Measurements from ENCODE around the gene MTMR12. TPM values are rescaled to one million over a fixed set of nuclear protein-coding genes. Genes with fewer than 3 reads are reported as not detected.
"Not testable (repeated sequence)": the region's sequence is repeated elsewhere in the genome, so short reads cannot be mapped to it uniquely, and the experiment has no call there.

Gene MTMR12
- total and polyA plus RNA-seq, 7 experiments from 2014 or later: 12.4 to 28.2 (median 23.8) TPM

DNA sequence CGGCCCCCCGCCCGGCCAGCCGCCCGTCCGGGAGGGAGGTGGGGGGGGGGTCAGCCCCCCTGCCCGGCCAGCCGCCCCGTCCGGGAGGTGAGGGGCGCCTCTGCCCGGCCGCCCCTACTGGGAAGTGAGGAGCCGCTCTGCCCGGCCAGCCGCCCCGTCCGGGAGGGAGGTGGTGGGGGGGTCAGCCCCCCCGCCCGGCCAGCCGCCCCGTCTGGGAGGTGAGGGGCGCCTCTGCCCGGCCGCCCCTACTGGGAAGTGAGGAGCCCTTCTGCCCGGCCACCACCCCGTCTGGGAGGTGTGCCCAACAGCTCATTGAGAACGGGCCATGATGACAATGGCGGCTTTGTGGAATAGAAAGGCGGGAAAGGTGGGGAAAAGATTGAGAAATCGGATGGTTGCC, 103.9 kb downstream of the MTMR12 start:
- H3K27ac Mint-ChIP-seq; ATAC-seq; H3K9me3 ChIP-seq (ENCODE audit: control insufficient read depth in 2 of 3, low read length in 3 of 3); H3K27me3 ChIP-seq (ENCODE audit: control insufficient read depth in 2 of 2, insufficient read depth in 2 of 2, low read length in 2 of 2); H3K36me3 ChIP-seq (ENCODE audit: control insufficient read depth in 2 of 3, insufficient read depth in 3 of 3, low read length in 3 of 3); DNase-seq; H3K36me3 Mint-ChIP-seq; H3K27ac ChIP-seq (ENCODE audit: low read depth, low read length); H3K4me3 ChIP-seq (ENCODE audit: low read length); H3K4me1 ChIP-seq (ENCODE audit: control insufficient read depth in 2 of 2, insufficient read depth in 2 of 2, low read length in 2 of 2); H3K9me3 Mint-ChIP-seq; H3K4me3 Mint-ChIP-seq; POLR2A ChIA-PET; H3K27me3 Mint-ChIP-seq; intact Hi-C loops (cut with micrococcal nuclease); CTCF ChIA-PET: not testable (repeated sequence)
- peaks cover 6 to 25% (median 8%) of the 10 kb centered on the region in 7 donors for H3K4me1 Mint-ChIP-seq

DNA sequence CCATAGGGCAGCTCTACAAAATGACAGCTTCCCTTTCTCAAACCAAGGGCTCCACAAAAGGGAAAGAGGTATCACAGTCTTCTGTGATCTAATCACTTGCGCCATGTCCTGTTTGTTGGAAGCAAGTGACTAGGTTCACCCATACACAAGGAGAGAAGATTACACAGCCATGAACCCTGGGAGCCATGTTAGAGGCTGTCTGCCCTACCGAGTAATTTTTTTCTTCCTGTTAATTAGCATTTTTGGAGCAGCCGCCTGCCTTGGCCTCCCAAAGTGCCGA, 105.4 kb downstream of the MTMR12 start:
- no peak overlapping the region for H3K4me3 Mint-ChIP-seq
- no peak overlapping the region for H3K27ac Mint-ChIP-seq
- H3K4me1 Mint-ChIP-seq: peaks cover 6 to 22% (median 8%) of the 10 kb centered on the region in 7 donors
- H3K36me3 Mint-ChIP-seq: peaks cover 0 to 2% (median 0%) of the 10 kb centered on the region in 5 donors
- ATAC-seq: peak; percentile 82
- Histone ChIP-seq H3K4me1 (ENCODE audit: control insufficient read depth in 2 of 2, insufficient read depth in 2 of 2, low read length in 2 of 2) (peaks cover 0 to 4% of the 10 kb centered on the region in 2 donors), H3K4me3 (ENCODE audit: low read length) (no peak overlapping the region), H3K27ac (ENCODE audit: low read depth, low read length) (no peak overlapping the region), H3K9me3 (ENCODE audit: control insufficient read depth in 2 of 3, low read length in 3 of 3) (no peaks in the 10 kb centered on the region), H3K27me3 (ENCODE audit: control insufficient read depth in 2 of 2, insufficient read depth in 2 of 2, low read length in 2 of 2) (no peaks in the 10 kb centered on the region), H3K36me3 (ENCODE audit: control insufficient read depth in 2 of 3, insufficient read depth in 3 of 3, low read length in 3 of 3) (no peaks in the 10 kb centered on the region)
- DNase-seq: no peak
- H3K9me3 Mint-ChIP-seq: peaks cover 0 to 2% (median 0%) of the 10 kb centered on the region in 11 donors
- intact Hi-C loops (cut with micrococcal nuclease): no loop called here
- CTCF ChIA-PET: no interaction called here
- H3K27me3 Mint-ChIP-seq: peaks cover 0 to 8% (median 0%) of the 10 kb centered on the region in 5 donors
- POLR2A ChIA-PET: no interaction called here

DNA sequence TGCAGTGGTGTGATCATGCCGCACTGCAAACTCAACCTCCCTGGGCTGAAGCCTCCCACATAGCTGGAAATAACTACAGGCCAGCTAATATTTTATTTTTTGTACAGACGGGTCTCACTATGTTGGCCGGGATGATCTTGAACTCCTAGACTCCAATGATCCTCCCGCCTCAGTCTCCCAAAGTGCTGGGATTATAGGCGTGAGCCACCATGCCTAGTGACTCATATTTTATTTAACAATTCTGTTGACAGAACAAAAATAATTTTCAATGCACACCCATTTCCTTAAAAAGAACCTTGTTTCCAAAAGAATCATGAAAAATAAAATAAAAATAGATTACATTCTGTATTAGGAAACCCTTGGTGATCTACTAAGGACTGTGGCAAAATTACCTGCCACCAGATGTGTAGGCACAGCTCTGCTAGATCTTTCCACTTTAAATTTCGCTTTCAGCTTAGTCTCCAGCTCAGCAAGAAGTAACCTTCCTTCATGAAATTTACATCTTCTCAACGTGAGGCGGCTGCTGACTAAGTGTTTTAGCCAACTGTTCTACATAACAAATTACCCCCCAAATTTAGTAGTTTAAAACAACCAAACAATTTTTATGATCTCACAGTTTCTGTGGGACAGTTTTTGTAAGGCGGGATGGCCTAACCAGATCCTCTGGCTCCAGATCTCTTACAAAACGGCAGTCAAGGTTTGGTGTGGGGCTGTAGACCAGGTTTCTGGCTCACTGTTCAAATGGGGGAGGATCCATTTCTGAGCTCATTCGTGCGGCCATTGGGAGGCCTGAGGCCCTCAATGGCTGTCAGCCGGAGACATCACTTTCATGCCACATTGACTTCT, 106.0 kb downstream of the MTMR12 start:
- Mint-ChIP-seq H3K36me3 (peaks cover 0 to 2% (median 0%) of the 10 kb centered on the region in 5 donors), H3K4me3 (no peak overlapping the region), H3K27ac (peak overlapping the region in 1 of 9 donors; percentile 8), H3K4me1 (peaks cover 6 to 19% (median 8%) of the 10 kb centered on the region in 7 donors), H3K9me3 (peaks cover 0 to 2% (median 0%) of the 10 kb centered on the region in 11 donors), H3K27me3 (peaks cover 0 to 8% (median 0%) of the 10 kb centered on the region in 5 donors)
- intact Hi-C loops (cut with micrococcal nuclease): no loop called here
- ATAC-seq (no peak), DNase-seq (no peak)
- POLR2A ChIA-PET: no interaction called here
- peaks cover 0 to 4% of the 10 kb centered on the region in 2 donors for H3K4me1 ChIP-seq (ENCODE audit: control insufficient read depth in 2 of 2, insufficient read depth in 2 of 2, low read length in 2 of 2)
- H3K27ac ChIP-seq (ENCODE audit: low read depth, low read length): no peak overlapping the region
- CTCF ChIA-PET: no interaction called here
- no peaks in the 10 kb centered on the region for H3K36me3 ChIP-seq (ENCODE audit: control insufficient read depth in 2 of 3, insufficient read depth in 3 of 3, low read length in 3 of 3)
- no peaks in the 10 kb centered on the region for H3K9me3 ChIP-seq (ENCODE audit: control insufficient read depth in 2 of 3, low read length in 3 of 3)
- no peak overlapping the region for H3K4me3 ChIP-seq (ENCODE audit: low read length)
- H3K27me3 ChIP-seq (ENCODE audit: control insufficient read depth in 2 of 2, insufficient read depth in 2 of 2, low read length in 2 of 2): no peaks in the 10 kb centered on the region

DNA sequence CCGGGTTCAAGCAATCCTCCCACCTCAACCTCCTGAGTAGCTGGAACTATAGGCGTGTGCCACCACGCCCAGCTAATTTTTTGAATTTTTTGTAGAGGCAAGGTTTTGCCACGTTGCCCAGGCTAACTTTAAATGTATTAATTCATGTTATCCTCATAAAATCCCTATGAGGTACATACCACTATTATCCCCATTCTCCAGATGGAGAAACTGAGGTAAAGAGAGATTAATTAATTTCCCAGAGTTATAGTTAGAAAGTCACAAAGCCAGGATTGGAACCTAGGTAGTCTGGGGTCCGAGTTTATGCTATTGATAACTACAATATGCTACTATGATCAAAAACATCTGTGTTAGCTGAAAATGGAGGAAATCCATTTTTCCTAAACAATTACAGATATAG, 106.7 kb downstream of the MTMR12 start:
- intact Hi-C loops (cut with micrococcal nuclease): no loop called here
- Mint-ChIP-seq H3K36me3 (peaks cover 0 to 2% (median 0%) of the 10 kb centered on the region in 5 donors), H3K4me1 (peaks cover 4 to 15% (median 7%) of the 10 kb centered on the region in 7 donors), H3K27me3 (peaks cover 0 to 9% (median 0%) of the 10 kb centered on the region in 5 donors), H3K9me3 (peaks cover 0 to 2% (median 0%) of the 10 kb centered on the region in 11 donors), H3K4me3 (no peak overlapping the region), H3K27ac (peak overlapping the region in 1 of 9 donors; percentile 8)
- no peaks in the 10 kb centered on the region for H3K27me3 ChIP-seq (ENCODE audit: control insufficient read depth in 2 of 2, insufficient read depth in 2 of 2, low read length in 2 of 2)
- DNase-seq (no peak), ATAC-seq (no peak)
- no peaks in the 10 kb centered on the region for H3K9me3 ChIP-seq (ENCODE audit: control insufficient read depth in 2 of 3, low read length in 3 of 3)
- ChIA-PET CTCF (no interaction called here), POLR2A (no interaction called here)
- no peak overlapping the region for H3K4me3 ChIP-seq (ENCODE audit: low read length)
- H3K27ac ChIP-seq (ENCODE audit: low read depth, low read length): no peak overlapping the region
- H3K4me1 ChIP-seq (ENCODE audit: control insufficient read depth in 2 of 2, insufficient read depth in 2 of 2, low read length in 2 of 2): peaks cover 0 to 3% of the 10 kb centered on the region in 2 donors
- H3K36me3 ChIP-seq (ENCODE audit: control insufficient read depth in 2 of 3, insufficient read depth in 3 of 3, low read length in 3 of 3): no peaks in the 10 kb centered on the region

DNA sequence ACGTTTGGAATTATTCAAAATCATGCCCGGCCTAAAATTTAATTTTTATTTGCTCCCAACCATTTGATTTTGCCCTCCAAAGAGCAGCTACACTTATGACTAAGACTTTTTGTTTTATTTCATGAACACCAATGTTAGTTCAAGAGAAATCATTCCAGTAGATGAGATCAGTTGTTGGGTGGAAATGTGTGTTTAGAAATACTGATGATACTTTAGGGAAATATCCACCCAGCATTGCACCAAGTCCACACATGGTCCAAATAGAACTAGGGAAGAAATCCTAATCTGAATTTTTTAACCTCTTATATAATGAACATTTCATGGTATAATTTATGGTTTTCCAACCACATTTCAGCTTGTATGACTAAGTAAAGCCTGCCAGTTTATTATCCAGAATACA, 110.3 kb downstream of the MTMR12 start:
- no peaks in the 10 kb centered on the region for H3K9me3 ChIP-seq (ENCODE audit: control insufficient read depth in 2 of 3, low read length in 3 of 3)
- intact Hi-C loops (cut with micrococcal nuclease): no loop called here
- ChIA-PET POLR2A (no interaction called here), CTCF (no interaction called here)
- H3K4me1 ChIP-seq (ENCODE audit: control insufficient read depth in 2 of 2, insufficient read depth in 2 of 2, low read length in 2 of 2): no peaks in the 10 kb centered on the region
- no peak for ATAC-seq
- no peaks in the 10 kb centered on the region for H3K9me3 Mint-ChIP-seq
- peaks cover 0 to 12% (median 0%) of the 10 kb centered on the region in 5 donors for H3K27me3 Mint-ChIP-seq
- no peak overlapping the region for H3K27ac Mint-ChIP-seq
- H3K36me3 Mint-ChIP-seq: no peaks in the 10 kb centered on the region
- no peak overlapping the region for H3K4me3 Mint-ChIP-seq
- peaks cover 0 to 5% (median 0%) of the 10 kb centered on the region in 7 donors for H3K4me1 Mint-ChIP-seq
- no peak for DNase-seq
- H3K4me3 ChIP-seq (ENCODE audit: low read length): no peak overlapping the region
- no peak overlapping the region for H3K27ac ChIP-seq (ENCODE audit: low read depth, low read length)
- H3K36me3 ChIP-seq (ENCODE audit: control insufficient read depth in 2 of 3, insufficient read depth in 3 of 3, low read length in 3 of 3): no peaks in the 10 kb centered on the region
- no peaks in the 10 kb centered on the region for H3K27me3 ChIP-seq (ENCODE audit: control insufficient read depth in 2 of 2, insufficient read depth in 2 of 2, low read length in 2 of 2)

DNA sequence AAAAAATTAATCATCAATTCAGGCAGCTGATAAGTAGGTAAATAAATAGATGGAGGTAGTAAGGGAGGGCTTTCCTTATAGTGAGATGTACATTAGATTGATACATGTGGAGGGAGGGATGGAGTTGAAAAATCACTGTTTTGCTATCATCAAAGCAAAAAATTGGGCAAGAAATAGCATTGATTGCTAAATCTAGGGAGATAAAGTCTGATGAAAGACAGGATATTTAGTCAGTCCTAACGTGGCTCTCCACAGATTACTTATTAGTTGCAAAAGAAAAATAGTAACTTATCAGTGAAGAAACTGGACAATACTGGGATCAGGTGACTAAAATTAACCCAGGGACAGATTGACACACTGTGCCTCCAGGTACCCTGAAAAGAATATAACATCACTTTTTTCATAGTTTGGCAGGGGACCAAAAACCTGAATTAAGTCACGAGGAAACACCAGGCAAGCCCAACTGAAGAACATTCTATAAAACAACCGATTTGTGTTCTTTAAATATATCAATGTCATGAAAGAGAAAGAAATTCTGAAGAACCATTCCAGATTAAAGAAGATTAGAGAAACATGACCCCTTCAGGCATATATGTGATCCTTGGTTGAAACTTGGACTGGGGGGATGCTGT, 111.5 kb downstream of the MTMR12 start:
- Histone ChIP-seq H3K4me1 (ENCODE audit: control insufficient read depth in 2 of 2, insufficient read depth in 2 of 2, low read length in 2 of 2) (no peaks in the 10 kb centered on the region), H3K27me3 (ENCODE audit: control insufficient read depth in 2 of 2, insufficient read depth in 2 of 2, low read length in 2 of 2) (no peaks in the 10 kb centered on the region), H3K36me3 (ENCODE audit: control insufficient read depth in 2 of 3, insufficient read depth in 3 of 3, low read length in 3 of 3) (no peaks in the 10 kb centered on the region), H3K4me3 (ENCODE audit: low read length) (no peak overlapping the region), H3K9me3 (ENCODE audit: control insufficient read depth in 2 of 3, low read length in 3 of 3) (no peaks in the 10 kb centered on the region), H3K27ac (ENCODE audit: low read depth, low read length) (no peak overlapping the region)
- no peaks in the 10 kb centered on the region for H3K36me3 Mint-ChIP-seq
- intact Hi-C loops (cut with micrococcal nuclease): no loop called here
- DNase-seq (no peak), ATAC-seq (no peak)
- ChIA-PET POLR2A (interaction anchor here (0.5 kb wide), 1 partner anchor 33 kb away, joined by 5 read pairs; no protein-coding TSS in a partner anchor), CTCF (interaction anchor here (0.6 kb wide), 1 partner anchor 31 kb away, joined by 4 read pairs; no protein-coding TSS in a partner anchor)
- H3K27ac Mint-ChIP-seq: no peak overlapping the region
- no peak overlapping the region for H3K4me3 Mint-ChIP-seq
- peaks cover 0 to 12% (median 0%) of the 10 kb centered on the region in 5 donors for H3K27me3 Mint-ChIP-seq
- H3K9me3 Mint-ChIP-seq: no peaks in the 10 kb centered on the region
- H3K4me1 Mint-ChIP-seq: peaks cover 0 to 3% (median 0%) of the 10 kb centered on the region in 7 donors
